NCI-H1436 treated with DMSO at 0.1 percent for 48 hours (cell line): ENCODE results near the gene BAIAP2L1.

ENCODE experiments used
- DNase-seq: peaks from one replicate; lab custom pipeline; 2025; lab: John Stamatoyannopoulos, UW

BAIAP2L1 gene

GRCh38 chr7:98359395-98359794 lies 41.5 kb downstream of the BAIAP2L1 start:
- DNase-seq, result no peak

DNA sequence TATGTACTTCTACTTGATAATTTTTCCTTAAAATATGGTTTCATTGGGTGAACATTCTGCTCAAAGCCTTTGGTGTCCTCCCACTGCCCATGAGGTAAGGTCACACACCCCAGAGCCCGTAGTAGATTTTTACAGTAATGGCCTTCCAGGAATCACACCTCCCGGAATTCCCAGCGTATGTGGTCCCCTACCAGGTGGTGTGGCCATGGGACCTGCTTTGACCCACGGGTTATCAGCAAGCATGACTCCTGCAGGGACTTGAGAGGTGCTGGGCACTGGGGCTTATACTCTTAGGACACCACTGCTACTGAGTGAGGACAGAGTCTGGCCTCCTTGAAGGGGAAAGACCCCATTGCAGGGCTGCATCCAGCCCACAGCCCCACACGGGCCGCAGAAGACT lies 42.2 kb downstream of the BAIAP2L1 start:
- no peak for DNase-seq

GRCh38 chr7:98357751-98358161 lies 43.1 kb downstream of the BAIAP2L1 start:
- DNase-seq, result no peak

- no peak for DNase-seq
Observed at GRCh38 chr7:98355250-98355538, 45.7 kb downstream of the BAIAP2L1 start.

- DNase-seq, result no peak
Observed at GRCh38 chr7:98354511-98355249, 46.2 kb downstream of the BAIAP2L1 start.

- DNase-seq, result no peak
Observed at GRCh38 chr7:98354052-98354451, 46.8 kb downstream of the BAIAP2L1 start.

- DNase-seq, result no peak
Observed at GRCh38 chr7:98352621-98353020, 48.3 kb downstream of the BAIAP2L1 start.

DNA sequence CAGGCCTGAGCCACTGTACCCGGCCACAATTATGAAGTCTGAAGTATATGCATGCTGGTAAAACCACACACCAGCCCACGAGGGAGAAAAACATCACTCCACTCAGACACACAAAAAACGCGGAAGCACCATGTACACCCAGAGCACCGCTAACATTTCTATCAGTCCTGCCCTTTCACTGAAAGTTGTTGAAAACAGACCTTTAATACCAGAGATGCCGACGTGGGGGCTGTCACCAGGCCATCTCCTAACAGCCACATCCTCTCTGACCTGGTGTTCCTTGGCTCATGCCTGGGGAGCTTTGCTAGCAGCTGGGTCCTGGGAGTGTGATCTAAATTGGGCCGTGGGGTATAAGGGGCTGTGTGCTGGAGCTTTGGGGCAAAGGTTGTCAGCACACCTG lies 49.8 kb downstream of the BAIAP2L1 start:
- DNase-seq, result no peak

- DNase-seq, result no peak
Observed at GRCh38 chr7:98348726-98349474, 52.0 kb downstream of the BAIAP2L1 start.

DNA sequence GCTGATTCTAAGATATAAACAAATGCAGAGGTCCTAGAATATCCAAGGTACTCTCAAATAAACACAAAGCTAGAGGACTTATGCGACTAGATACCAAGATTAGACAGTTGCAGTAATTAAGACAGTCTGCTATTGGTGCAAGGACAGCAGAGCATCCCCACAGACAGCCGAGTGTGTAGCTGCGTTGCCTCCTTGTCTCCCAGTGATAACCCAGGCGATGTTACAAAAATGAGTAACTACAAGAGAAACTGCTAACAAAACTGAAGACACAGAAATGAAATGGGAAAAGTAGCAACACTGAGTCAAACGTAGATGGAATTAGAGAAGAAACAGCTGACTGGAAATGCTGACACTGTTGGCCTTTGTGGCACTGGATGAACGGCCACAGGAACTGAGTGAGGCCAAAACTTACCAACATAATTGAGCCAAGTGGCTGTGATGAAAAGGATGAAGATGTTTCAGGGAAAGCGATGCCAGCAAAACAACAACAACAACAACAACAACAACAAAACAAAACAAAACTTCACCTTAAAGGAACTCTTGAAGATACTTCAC lies 54.3 kb downstream of the BAIAP2L1 start:
- DNase-seq, result no peak

DNA sequence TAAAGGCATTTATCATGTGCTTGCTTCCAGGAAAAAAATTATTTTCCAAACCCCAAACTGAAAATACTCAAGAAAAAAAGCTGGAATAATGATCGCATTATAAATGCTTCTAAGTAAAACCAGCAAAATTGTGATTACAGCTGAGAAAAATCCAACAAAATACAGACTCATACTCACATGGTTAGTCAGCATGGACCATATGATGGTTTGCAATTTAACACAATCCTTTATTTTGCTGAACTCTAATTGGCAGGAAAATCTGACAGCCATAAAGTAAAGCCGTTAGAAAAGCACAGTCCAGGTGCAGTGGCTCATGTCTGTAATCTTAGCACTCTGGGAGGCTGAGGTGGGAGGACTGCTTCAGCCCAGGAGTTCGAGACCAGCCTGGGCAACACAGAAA lies 59.8 kb downstream of the BAIAP2L1 start:
- no peak for DNase-seq

GRCh38 chr7:98339043-98339442 lies 61.8 kb downstream of the BAIAP2L1 start:
- DNase-seq, result no peak

- no peak for DNase-seq
Observed at GRCh38 chr7:98338441-98338840, 62.4 kb downstream of the BAIAP2L1 start.

GRCh38 chr7:98335411-98335977 lies 65.4 kb downstream of the BAIAP2L1 start:
- DNase-seq, result no peak

DNA sequence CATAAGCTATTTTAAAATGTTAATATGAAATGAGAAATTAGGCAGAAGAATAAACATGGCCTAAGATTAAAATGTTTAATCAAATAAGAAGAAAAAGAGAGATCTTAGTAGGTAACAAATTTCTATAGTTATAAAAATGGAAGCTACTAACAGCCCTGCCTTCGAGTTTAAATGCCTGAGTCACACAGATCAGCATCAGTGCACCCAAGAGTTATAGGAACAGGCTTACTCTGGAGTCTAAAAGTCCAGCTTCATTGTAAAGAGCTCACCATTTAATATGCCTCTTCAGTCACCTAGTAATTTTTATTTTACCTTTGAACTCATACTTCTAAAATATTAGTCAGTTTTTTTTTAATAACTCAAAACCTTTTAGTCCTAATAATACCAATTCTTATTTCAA lies 66.8 kb downstream of the BAIAP2L1 start:
- DNase-seq, result no peak

GRCh38 chr7:98330926-98331529 lies 69.9 kb downstream of the BAIAP2L1 start:
- no peak for DNase-seq

DNA sequence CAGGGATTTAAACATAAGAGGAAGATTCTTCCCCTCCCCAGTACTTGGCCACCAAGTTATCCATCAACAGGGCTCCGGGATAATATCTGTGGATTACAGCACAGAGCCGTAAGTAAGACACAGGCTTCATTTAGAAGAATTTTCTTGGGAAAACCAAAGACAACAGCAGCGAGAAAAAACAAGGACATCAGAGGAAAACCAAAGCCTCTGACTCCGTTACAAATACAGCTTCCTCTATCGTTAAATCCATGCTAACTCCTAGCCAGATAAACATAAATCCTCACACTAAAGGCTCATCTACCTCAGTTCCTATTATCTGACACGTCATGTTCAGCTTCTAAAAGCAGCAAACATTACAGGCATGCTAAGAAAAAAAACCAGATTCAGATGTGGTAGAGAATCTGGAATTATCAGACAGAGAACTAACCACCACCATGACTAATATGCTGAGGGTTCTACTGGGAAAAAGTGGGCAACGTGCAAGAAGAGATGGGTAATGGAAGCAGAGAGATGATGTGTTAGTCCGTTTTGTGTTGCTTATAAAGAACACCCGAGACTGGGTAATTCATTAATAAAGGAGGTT lies 71.0 kb downstream of the BAIAP2L1 start:
- DNase-seq, result no peak

- DNase-seq, result no peak
Observed at GRCh38 chr7:98329100-98329790, 71.6 kb downstream of the BAIAP2L1 start.

GRCh38 chr7:98324782-98325181 lies 76.1 kb downstream of the BAIAP2L1 start:
- DNase-seq, result no peak

DNA sequence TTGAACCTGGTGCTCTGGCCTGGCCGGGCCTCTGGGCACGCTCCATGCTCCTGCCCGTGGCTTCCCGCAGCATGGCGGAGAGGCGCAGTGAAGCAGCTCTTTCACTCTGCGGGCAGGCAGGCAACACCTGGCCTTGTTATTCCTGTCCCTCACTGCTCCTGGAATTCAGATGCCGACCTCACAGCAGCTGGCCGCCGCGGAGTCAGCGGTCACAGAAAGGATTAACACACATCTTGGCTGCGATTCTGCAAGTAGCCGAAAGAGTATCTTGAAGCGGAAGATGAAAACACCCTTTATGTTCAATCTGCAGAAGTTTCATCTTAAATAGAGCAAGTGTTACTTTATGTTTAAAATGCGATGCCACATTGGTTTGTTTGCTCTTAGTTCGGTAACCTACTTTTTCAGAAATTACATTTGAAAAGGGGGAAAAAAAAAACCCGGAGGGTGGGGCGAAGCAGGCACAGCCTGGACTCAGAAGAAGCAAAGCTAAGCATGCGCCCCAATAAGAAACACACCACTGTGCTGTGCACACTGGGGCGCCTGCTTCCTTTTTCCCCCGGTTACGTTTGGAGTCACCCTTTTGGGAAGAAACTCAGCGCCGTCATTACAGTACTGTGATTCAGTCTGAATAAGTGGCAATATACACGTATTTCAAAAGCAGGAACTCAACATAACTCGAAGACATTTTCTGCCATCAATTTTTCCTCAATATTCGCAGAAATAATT lies 77.1 kb downstream of the BAIAP2L1 start:
- DNase-seq, result no peak
